ENCODE measurements around the gene APAF1.

The APAF1 gene

GRCh38 chr12:98748463-98748862, 103.4 kb downstream of the APAF1 start:
- no peak overlapping the region for H3K4me3 ChIP-seq (IDR thresholded peaks at IDR 0.05; ENCODE audit: insufficient read depth, low read depth, low read length)
- TF ChIP-seq, protein P1, sequence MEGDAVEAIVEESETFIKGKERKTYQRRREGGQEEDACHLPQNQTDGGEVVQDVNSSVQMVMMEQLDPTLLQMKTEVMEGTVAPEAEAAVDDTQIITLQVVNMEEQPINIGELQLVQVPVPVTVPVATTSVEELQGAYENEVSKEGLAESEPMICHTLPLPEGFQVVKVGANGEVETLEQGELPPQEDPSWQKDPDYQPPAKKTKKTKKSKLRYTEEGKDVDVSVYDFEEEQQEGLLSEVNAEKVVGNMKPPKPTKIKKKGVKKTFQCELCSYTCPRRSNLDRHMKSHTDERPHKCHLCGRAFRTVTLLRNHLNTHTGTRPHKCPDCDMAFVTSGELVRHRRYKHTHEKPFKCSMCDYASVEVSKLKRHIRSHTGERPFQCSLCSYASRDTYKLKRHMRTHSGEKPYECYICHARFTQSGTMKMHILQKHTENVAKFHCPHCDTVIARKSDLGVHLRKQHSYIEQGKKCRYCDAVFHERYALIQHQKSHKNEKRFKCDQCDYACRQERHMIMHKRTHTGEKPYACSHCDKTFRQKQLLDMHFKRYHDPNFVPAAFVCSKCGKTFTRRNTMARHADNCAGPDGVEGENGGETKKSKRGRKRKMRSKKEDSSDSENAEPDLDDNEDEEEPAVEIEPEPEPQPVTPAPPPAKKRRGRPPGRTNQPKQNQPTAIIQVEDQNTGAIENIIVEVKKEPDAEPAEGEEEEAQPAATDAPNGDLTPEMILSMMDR (conservative IDR thresholded peaks at IDR 0.05; ENCODE audit: low read depth, low read length), result no peak
- H3K27ac ChIP-seq, result no peak overlapping the region
- no peak overlapping the region for H3K9ac ChIP-seq
- H2AFZ ChIP-seq (ENCODE audit: low read depth), result no peak overlapping the region
- no peaks in the 10 kb centered on the region for H3K4me1 ChIP-seq (ENCODE audit: low read depth, poor library complexity, severe bottlenecking)
- no peak overlapping the region for H3K4me2 ChIP-seq
- no peaks in the 10 kb centered on the region for H3K36me3 ChIP-seq (ENCODE audit: insufficient read depth)
- no peaks in the 10 kb centered on the region for H3K79me2 ChIP-seq (ENCODE audit: insufficient read depth, low read depth)
- no peaks in the 10 kb centered on the region for H4K20me1 ChIP-seq (ENCODE audit: insufficient read depth)
- no peaks in the 10 kb centered on the region for H3K27me3 ChIP-seq (ENCODE audit: insufficient read depth, low read depth)

DNA sequence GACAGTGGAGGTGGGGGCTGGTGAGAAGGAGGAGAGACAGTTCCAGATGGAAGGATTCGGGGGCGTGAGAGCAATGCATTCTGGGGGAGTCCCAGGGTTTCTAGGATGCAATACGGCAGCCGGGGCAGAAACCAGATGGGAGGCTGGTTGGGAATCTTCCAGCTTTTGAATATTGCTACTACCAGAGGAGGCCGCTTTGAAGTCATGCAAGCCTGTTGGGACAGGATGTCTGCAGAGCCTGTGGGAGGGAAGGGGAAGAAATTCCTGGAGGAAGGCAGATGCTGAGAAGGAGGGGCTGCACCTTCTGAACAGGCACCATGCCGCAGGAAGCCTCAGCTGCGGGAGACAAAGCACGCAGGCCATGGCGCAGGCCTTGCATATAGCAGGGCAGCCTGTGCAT, 105.4 kb downstream of the APAF1 start:
- H3K79me2 ChIP-seq (ENCODE audit: insufficient read depth, low read depth), result no peaks in the 10 kb centered on the region
- TF ChIP-seq, protein P1 (conservative IDR thresholded peaks at IDR 0.05; ENCODE audit: low read depth, low read length), result no peak
- no peaks in the 10 kb centered on the region for H3K4me1 ChIP-seq (ENCODE audit: low read depth, poor library complexity, severe bottlenecking)
- no peak overlapping the region for H3K4me3 ChIP-seq (IDR thresholded peaks at IDR 0.05; ENCODE audit: insufficient read depth, low read depth, low read length)
- H3K27ac ChIP-seq, result no peak overlapping the region
- H3K36me3 ChIP-seq (ENCODE audit: insufficient read depth), result no peaks in the 10 kb centered on the region
- no peak overlapping the region for H3K9ac ChIP-seq
- H3K4me2 ChIP-seq, result no peak overlapping the region
- no peak overlapping the region for H2AFZ ChIP-seq (ENCODE audit: low read depth)
- H3K27me3 ChIP-seq (ENCODE audit: insufficient read depth, low read depth), result no peaks in the 10 kb centered on the region
- no peaks in the 10 kb centered on the region for H4K20me1 ChIP-seq (ENCODE audit: insufficient read depth)

- no peaks in the 10 kb centered on the region for H3K79me2 ChIP-seq (ENCODE audit: insufficient read depth, low read depth)
- TF ChIP-seq, protein P1 (conservative IDR thresholded peaks at IDR 0.05; ENCODE audit: low read depth, low read length), result no peak
- no peaks in the 10 kb centered on the region for H3K36me3 ChIP-seq (ENCODE audit: insufficient read depth)
- no peak overlapping the region for H3K4me2 ChIP-seq
- H3K4me3 ChIP-seq (IDR thresholded peaks at IDR 0.05; ENCODE audit: insufficient read depth, low read depth, low read length), result no peak overlapping the region
- no peaks in the 10 kb centered on the region for H4K20me1 ChIP-seq (ENCODE audit: insufficient read depth)
- H3K27me3 ChIP-seq (ENCODE audit: insufficient read depth, low read depth), result no peaks in the 10 kb centered on the region
- H2AFZ ChIP-seq (ENCODE audit: low read depth), result no peak overlapping the region
- H3K9ac ChIP-seq, result no peak overlapping the region
- H3K27ac ChIP-seq, result no peak overlapping the region
- H3K4me1 ChIP-seq (ENCODE audit: low read depth, poor library complexity, severe bottlenecking), result no peaks in the 10 kb centered on the region
Measured at GRCh38 chr12:98751580-98752115, 106.6 kb downstream of the APAF1 start.

DNA sequence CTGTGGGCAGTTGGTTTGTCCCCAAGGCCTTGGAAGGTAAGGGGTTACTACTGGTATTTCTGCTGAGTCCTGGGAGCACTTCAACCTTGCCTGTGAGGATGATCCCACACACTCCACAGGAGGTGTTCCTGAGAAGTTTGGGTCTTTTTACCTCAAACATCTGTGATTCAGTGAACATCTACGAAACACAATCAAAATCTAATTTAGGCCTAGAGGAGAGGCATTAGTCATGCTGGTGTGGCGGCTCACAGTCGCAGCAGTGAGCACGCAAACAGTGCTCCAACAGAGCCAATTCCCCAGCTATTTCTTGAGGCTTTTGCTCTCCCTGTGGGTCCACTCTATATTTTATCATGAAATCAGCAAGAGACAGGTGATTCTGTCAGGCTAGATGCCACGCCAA, 107.6 kb downstream of the APAF1 start:
- Histone ChIP-seq H3K27me3 (ENCODE audit: insufficient read depth, low read depth) (no peaks in the 10 kb centered on the region), H3K9ac (no peak overlapping the region), H3K4me2 (no peak overlapping the region), H3K36me3 (ENCODE audit: insufficient read depth) (no peaks in the 10 kb centered on the region), H4K20me1 (ENCODE audit: insufficient read depth) (no peaks in the 10 kb centered on the region), H3K27ac (no peak overlapping the region), H2AFZ (ENCODE audit: low read depth) (no peak overlapping the region), H3K4me1 (ENCODE audit: low read depth, poor library complexity, severe bottlenecking) (no peaks in the 10 kb centered on the region), H3K79me2 (ENCODE audit: insufficient read depth, low read depth) (no peaks in the 10 kb centered on the region), H3K4me3 (IDR thresholded peaks at IDR 0.05; ENCODE audit: insufficient read depth, low read depth, low read length) (no peak overlapping the region)
- TF ChIP-seq, protein P1 (conservative IDR thresholded peaks at IDR 0.05; ENCODE audit: low read depth, low read length), result no peak

Data from KMS-11 (cell line).